Measurements from ENCODE around the gene HSD17B14. TPM values are rescaled to one million over a fixed set of nuclear protein-coding genes. Genes with fewer than 3 reads are reported as not detected.

The HSD17B14 gene
- total RNA-seq, 2 experiments from 2014 or later = 0.27 to 0.77 TPM

- no peak for DNase-seq
- H3K9me3 Mint-ChIP-seq = no peaks in the 10 kb centered on the region
- CTCF ChIA-PET = interaction anchor here (1.2 to 3.6 kb wide), 4 partner anchors 8 to 156 kb away, joined by 3 to 20 read pairs (median 8); partner anchors contain the start of gene RUVBL2
- no peak overlapping the region for H3K27ac Mint-ChIP-seq
- H3K27me3 Mint-ChIP-seq = peaks cover 4% of the 10 kb centered on the region
- no peak overlapping the region for H3K4me3 Mint-ChIP-seq
- H3K36me3 Mint-ChIP-seq (ENCODE audit: low read depth) = no peaks in the 10 kb centered on the region
- H3K4me1 Mint-ChIP-seq = peaks cover 25% of the 10 kb centered on the region
- POLR2A ChIA-PET = no interaction called here
Observed at GRCh38 chr19:48837687-48838086, 1.4 kb upstream of the HSD17B14 start.

DNA sequence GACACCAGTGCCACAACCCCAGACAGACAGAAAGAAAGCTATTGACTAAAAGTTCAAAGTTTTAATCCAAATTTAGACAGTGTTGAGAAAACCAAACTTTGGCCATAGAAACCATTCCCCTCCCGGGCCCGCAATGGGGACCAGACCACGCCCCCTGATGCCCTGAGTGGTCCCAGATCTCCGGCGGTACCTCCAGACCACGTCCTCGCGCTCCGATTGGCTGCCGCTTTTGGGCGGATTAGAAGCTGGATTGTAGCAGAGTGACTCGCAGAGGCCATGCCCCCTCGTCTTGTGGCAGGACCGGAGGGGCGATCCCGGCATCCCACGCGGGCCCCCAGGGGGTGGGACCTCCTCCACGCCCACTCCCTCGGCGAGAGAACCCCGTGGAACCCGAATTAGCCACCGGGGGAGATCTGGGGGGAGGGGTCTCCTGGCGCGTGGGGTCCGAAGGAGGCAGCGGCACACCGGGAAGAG lies 797 bp upstream of the HSD17B14 start:
- H3K9me3 Mint-ChIP-seq = no peaks in the 10 kb centered on the region
- ChIA-PET POLR2A (no interaction called here), CTCF (interaction anchor here (1.1 to 3.6 kb wide), 10 partner anchors 8 to 157 kb away, joined by 3 to 20 read pairs (median 6); partner anchors contain the start of genes FTL and RUVBL2)
- peak overlapping the region; percentile 66 for H3K27ac Mint-ChIP-seq
- H3K36me3 Mint-ChIP-seq (ENCODE audit: low read depth) = no peaks in the 10 kb centered on the region
- peak overlapping the region; percentile 72 for H3K4me3 Mint-ChIP-seq
- peaks cover 25% of the 10 kb centered on the region for H3K4me1 Mint-ChIP-seq
- peak; percentile 70 for DNase-seq
- peaks cover 4% of the 10 kb centered on the region for H3K27me3 Mint-ChIP-seq

GRCh38 chr19:48835734-48836088 lies 580 bp downstream of the HSD17B14 start:
- ChIA-PET CTCF (interaction anchor here (0.6 to 3.6 kb wide), 12 partner anchors 8 to 141 kb away, joined by 3 to 20 read pairs (median 5); partner anchors contain the start of gene FTL), POLR2A (no interaction called here)
- Mint-ChIP-seq H3K27ac (peak overlapping the region; percentile 83), H3K27me3 (peaks cover 4% of the 10 kb centered on the region), H3K4me3 (peak overlapping the region; percentile 71), H3K36me3 (ENCODE audit: low read depth) (no peaks in the 10 kb centered on the region), H3K9me3 (no peaks in the 10 kb centered on the region), H3K4me1 (peaks cover 25% of the 10 kb centered on the region)
- DNase-seq = peak; percentile 95

- no peak for DNase-seq
- peaks cover 25% of the 10 kb centered on the region for H3K4me1 Mint-ChIP-seq
- H3K9me3 Mint-ChIP-seq = no peaks in the 10 kb centered on the region
- H3K36me3 Mint-ChIP-seq (ENCODE audit: low read depth) = no peaks in the 10 kb centered on the region
- ChIA-PET POLR2A (no interaction called here), CTCF (interaction anchor here (8.2 kb wide), 1 partner anchor 39 kb away, joined by 45 read pairs; no protein-coding TSS in a partner anchor)
- peak overlapping the region; percentile 25 for H3K27ac Mint-ChIP-seq
- H3K4me3 Mint-ChIP-seq = peak overlapping the region; percentile 5
- peaks cover 4% of the 10 kb centered on the region for H3K27me3 Mint-ChIP-seq
Observed at GRCh38 chr19:48833977-48834376, 2.3 kb downstream of the HSD17B14 start.

DNA sequence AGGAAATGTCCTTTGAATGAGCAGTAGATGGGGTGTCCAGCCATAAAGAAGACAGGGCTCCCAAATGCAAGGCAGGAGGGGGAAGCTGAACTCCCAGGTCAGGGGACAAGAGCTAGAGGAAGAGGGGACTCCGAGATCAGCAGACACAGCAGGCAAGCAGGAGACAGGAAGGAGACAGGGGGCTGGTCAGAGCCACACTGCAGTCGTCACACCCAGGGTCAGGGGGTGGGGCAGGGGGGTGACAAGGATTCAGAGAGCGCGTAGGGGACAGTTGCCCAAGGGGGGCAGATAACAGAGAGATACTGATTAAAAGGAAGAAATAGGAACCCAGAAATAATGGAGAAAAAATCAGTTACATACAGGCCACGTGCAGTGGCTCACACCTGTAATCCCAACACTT lies 3.2 kb downstream of the HSD17B14 start:
- Mint-ChIP-seq H3K27ac (no peak overlapping the region), H3K36me3 (ENCODE audit: low read depth) (no peaks in the 10 kb centered on the region), H3K9me3 (no peaks in the 10 kb centered on the region), H3K4me3 (no peak overlapping the region), H3K4me1 (peaks cover 25% of the 10 kb centered on the region), H3K27me3 (peaks cover 4% of the 10 kb centered on the region)
- no peak for DNase-seq
- ChIA-PET POLR2A (interaction anchor here (0.6 kb wide), 1 partner anchor 156 kb away, joined by 8 read pairs; no protein-coding TSS in a partner anchor), CTCF (interaction anchor here (2.5 to 8.2 kb wide), 2 partner anchors 38 to 45 kb away, joined by 7 to 45 read pairs; no protein-coding TSS in a partner anchor)

GRCh38 chr19:48830965-48831364 lies 5.3 kb downstream of the HSD17B14 start:
- ChIA-PET POLR2A (no interaction called here), CTCF (interaction anchor here (0.7 to 8.2 kb wide), 6 partner anchors 12 to 71 kb away, joined by 3 to 45 read pairs (median 4); no protein-coding TSS in a partner anchor)
- H3K4me3 Mint-ChIP-seq = no peak overlapping the region

GRCh38 chr19:48830088-48830487 lies 6.2 kb downstream of the HSD17B14 start:
- Mint-ChIP-seq H3K4me1 (peaks cover 3% of the 10 kb centered on the region), H3K4me3 (no peak overlapping the region), H3K36me3 (ENCODE audit: low read depth) (no peaks in the 10 kb centered on the region), H3K27ac (no peak overlapping the region), H3K9me3 (no peaks in the 10 kb centered on the region), H3K27me3 (no peaks in the 10 kb centered on the region)
- ChIA-PET CTCF (interaction anchor here (0.6 to 8.2 kb wide), 3 partner anchors 20 to 142 kb away, joined by 3 to 45 read pairs (median 3); no protein-coding TSS in a partner anchor), POLR2A (no interaction called here)
- DNase-seq = no peak

More at GRCh38 chr19:48830965-48831364, 5.3 kb downstream of the HSD17B14 start:
- H3K27ac Mint-ChIP-seq = no peak overlapping the region
- no peaks in the 10 kb centered on the region for H3K36me3 Mint-ChIP-seq (ENCODE audit: low read depth)
- H3K4me1 Mint-ChIP-seq = peaks cover 9% of the 10 kb centered on the region
- DNase-seq = no peak
- H3K9me3 Mint-ChIP-seq = no peaks in the 10 kb centered on the region
- no peaks in the 10 kb centered on the region for H3K27me3 Mint-ChIP-seq

DNA sequence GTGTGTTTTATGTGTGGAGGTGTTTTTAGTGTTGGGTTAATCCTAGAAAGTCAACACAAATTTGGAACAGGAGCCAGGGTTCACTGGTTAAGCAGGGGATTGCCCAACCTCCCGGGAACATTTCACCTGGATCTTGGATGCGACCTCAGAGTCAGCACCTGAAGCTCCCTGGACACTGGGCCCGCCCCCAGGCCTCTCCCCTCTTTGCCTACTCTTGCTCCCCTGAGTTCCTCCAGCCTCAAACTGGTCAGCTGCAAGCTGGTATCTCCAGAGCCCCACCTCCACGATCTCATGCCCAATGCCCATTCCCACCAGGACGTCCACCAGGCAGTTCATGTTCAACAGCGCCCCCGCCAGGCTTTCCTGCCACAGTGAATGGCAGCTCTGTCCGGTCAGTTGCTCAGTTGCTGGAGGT lies 9.7 kb downstream of the HSD17B14 start:
- Mint-ChIP-seq H3K9me3 (no peaks in the 10 kb centered on the region), H3K27me3 (no peaks in the 10 kb centered on the region)
- POLR2A ChIA-PET = interaction anchor here (0.5 kb wide), 1 partner anchor 144 kb away, joined by 3 read pairs; no protein-coding TSS in a partner anchor

GRCh38 chr19:48822514-48822913 lies 13.8 kb downstream of the HSD17B14 start:
- no peaks in the 10 kb centered on the region for H3K9me3 Mint-ChIP-seq
- H3K36me3 Mint-ChIP-seq (ENCODE audit: low read depth) = no peaks in the 10 kb centered on the region
- POLR2A ChIA-PET = no interaction called here
- H3K27me3 Mint-ChIP-seq = no peaks in the 10 kb centered on the region
- no peak for DNase-seq
- H3K4me1 Mint-ChIP-seq = no peaks in the 10 kb centered on the region
- H3K27ac Mint-ChIP-seq = no peak overlapping the region
- CTCF ChIA-PET = no interaction called here
- no peak overlapping the region for H3K4me3 Mint-ChIP-seq

More for the DNA sequence above, 9.7 kb downstream of the HSD17B14 start:
- Mint-ChIP-seq H3K4me3 (no peak overlapping the region), H3K27ac (no peak overlapping the region), H3K4me1 (no peaks in the 10 kb centered on the region), H3K36me3 (ENCODE audit: low read depth) (no peaks in the 10 kb centered on the region)
- CTCF ChIA-PET = interaction anchor here (0.6 to 8.2 kb wide), 3 partner anchors 16 to 32 kb away, joined by 3 to 45 read pairs (median 5); no protein-coding TSS in a partner anchor
- DNase-seq = no peak

DNA sequence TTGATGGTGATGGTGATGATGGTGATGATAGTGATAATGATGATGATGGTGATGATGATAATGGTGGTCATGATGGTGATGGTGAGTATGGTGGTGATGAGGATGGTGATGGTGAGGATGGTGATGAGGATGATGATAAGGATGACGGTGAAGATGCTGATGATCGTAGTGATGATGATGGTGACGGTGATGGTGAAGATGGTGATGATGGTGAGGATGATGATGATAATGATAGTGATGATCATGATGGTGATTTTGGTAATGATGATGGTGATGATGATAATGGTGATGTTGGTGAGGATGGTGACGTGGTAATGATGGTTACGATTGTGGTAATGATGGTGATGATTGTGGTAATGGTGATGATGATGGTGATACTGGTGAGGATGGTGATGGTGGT lies 14.7 kb downstream of the HSD17B14 start:
- ChIA-PET CTCF (interaction anchor here (1.4 kb wide), 1 partner anchor 34 kb away, joined by 3 read pairs; no protein-coding TSS in a partner anchor), POLR2A (no interaction called here)
- Mint-ChIP-seq H3K4me3 (no peak overlapping the region), H3K9me3 (no peaks in the 10 kb centered on the region), H3K27ac (no peak overlapping the region), H3K27me3 (no peaks in the 10 kb centered on the region), H3K36me3 (ENCODE audit: low read depth) (no peaks in the 10 kb centered on the region), H3K4me1 (no peaks in the 10 kb centered on the region)
- no peak for DNase-seq

- Mint-ChIP-seq H3K9me3 (no peaks in the 10 kb centered on the region), H3K27ac (no peak overlapping the region), H3K27me3 (no peaks in the 10 kb centered on the region), H3K4me3 (no peak overlapping the region), H3K4me1 (peaks cover 8% of the 10 kb centered on the region), H3K36me3 (ENCODE audit: low read depth) (no peaks in the 10 kb centered on the region)
- DNase-seq = no peak
- POLR2A ChIA-PET = no interaction called here
- CTCF ChIA-PET = interaction anchor here (0.8 kb wide), 1 partner anchor 23 kb away, joined by 3 read pairs; no protein-coding TSS in a partner anchor
Observed at GRCh38 chr19:48819366-48819816, 16.9 kb downstream of the HSD17B14 start.

DNA sequence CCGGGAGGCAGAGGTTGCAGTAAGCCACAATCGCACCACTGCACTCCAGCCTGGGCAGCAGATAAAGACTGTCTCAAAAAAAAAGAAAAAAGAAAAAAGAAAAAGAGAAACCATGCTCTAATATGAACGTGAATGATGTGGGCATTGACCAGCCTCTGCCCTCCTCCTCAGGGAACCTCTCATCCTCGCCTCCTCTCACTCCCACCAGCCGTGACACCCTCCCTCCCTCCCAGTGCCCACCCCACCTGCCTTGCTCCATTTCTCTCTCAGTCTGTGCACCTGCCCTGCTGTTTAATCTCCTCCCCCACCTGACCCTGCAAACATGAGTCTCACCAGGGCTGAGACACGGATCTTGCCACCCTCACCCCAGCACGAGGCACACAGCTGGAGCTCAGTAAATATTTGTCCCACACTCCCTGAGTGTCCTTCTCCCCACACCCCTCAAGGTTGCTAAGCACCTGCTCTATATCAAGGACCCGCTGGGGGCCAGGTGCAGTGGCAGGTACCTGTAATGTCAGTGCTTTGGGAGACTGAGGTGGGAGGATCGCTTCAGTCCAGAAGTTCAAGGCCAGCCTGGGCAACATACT lies 18.0 kb downstream of the HSD17B14 start:
- Mint-ChIP-seq H3K9me3 (no peaks in the 10 kb centered on the region), H3K27ac (no peak overlapping the region), H3K27me3 (no peaks in the 10 kb centered on the region), H3K4me1 (peaks cover 8% of the 10 kb centered on the region), H3K4me3 (no peak overlapping the region), H3K36me3 (ENCODE audit: low read depth) (no peaks in the 10 kb centered on the region)
- DNase-seq = no peak
- CTCF ChIA-PET = interaction anchor here (0.8 kb wide), 1 partner anchor 24 kb away, joined by 3 read pairs; no protein-coding TSS in a partner anchor
- POLR2A ChIA-PET = no interaction called here

GRCh38 chr19:48817585-48818124 lies 18.6 kb downstream of the HSD17B14 start:
- POLR2A ChIA-PET = no interaction called here
- Mint-ChIP-seq H3K9me3 (no peaks in the 10 kb centered on the region), H3K27me3 (no peaks in the 10 kb centered on the region)

More at GRCh38 chr19:48817585-48818124, 18.6 kb downstream of the HSD17B14 start:
- Mint-ChIP-seq H3K27ac (peak overlapping the region; percentile 4), H3K4me1 (peaks cover 9% of the 10 kb centered on the region), H3K4me3 (no peak overlapping the region), H3K36me3 (ENCODE audit: low read depth) (no peaks in the 10 kb centered on the region)
- no peak for DNase-seq
- CTCF ChIA-PET = interaction anchor here (1.3 kb wide), 1 partner anchor 153 kb away, joined by 3 read pairs; no protein-coding TSS in a partner anchor
